ENCODE results near the gene RNF145.

DNA sequence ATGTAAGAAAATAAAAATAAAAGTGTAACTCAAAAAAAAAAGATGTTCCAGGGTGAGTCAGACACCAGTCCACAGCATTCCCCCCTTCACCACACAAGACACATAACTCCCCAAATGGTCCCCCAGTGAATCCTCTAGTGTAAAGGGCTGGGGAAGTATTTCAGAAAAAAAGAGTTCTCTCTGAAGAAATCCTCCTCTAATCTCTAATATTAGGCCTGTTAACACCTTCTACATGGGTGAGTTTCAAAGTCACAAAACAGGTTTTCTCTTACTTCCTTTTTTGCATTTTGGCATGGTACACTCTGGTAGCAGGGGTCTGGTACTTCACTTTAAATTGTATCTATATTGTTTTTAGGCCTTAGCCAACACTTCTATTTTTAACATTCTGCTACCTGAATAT lies 28.2 kb downstream of the RNF145 start:
- no peak for TF ChIP-seq POLR2A (IDR thresholded peaks at IDR 0.05; ENCODE audit: low read length)
- no peak for TF ChIP-seq GATA1 (IDR thresholded peaks at IDR 0.05; ENCODE audit: low read depth, low read length)
